Panc1 (cell line): ENCODE results near the gene IFT57. TPM values are rescaled to one million over a fixed set of nuclear protein-coding genes. Genes with fewer than 3 reads are reported as not detected.

Source experiments
- ATAC-seq: fragments of 200-7000 bp; cut with Tn5 transposase; 2 replicates; pipeline ENCODE4 v1.9.1; 2020; ENCODE audit warnings: mild to moderate bottlenecking, moderate library complexity
- BruUV-seq: library from RNA; stranded (reverse); fragments of 400-500 nt; replicated peaks from 2 replicates; lab custom pipeline; 2021; lab: Mats Ljungman, UMichigan
- CTCF ChIA-PET: fragments of 300-600 bp; sonication (Branson Sonifier 250); formaldehyde crosslinking; loops from one replicate; lab custom pipeline; 2022; ENCODE audit warnings: antibody characterized with exemption; lab: Charles Lee
- POLR2A ChIA-PET: fragments of 300-600 bp; sonication (Branson Sonifier 250); formaldehyde crosslinking; loops from one replicate; lab custom pipeline; 2022; ENCODE audit warnings: antibody characterized with exemption; lab: Charles Lee
- DNase-seq: peaks from one replicate; pipeline ENCODE4 v3.0.0-alpha.2; 2010; ENCODE audit warnings: low read depth, low spot score
- H3K27ac ChIP-seq: 2 replicates; pipeline ENCODE4 v1.5.1; 2011; ENCODE audit warnings: mild to moderate bottlenecking, low read length, inconsistent platforms
- H3K27me3 ChIP-seq: fragments of 200-500 bp; sonication (Bioruptor generic); 2 replicates; pipeline ENCODE4 v1.6.0; 2014; ENCODE audit warnings: low read length, inconsistent platforms; ENCODE audit not compliant: control insufficient read depth, insufficient read depth
- H3K36me3 ChIP-seq: fragments of 200-500 bp; sonication (Bioruptor generic); 2 replicates; pipeline ENCODE4 v1.5.1; 2014; ENCODE audit warnings: inconsistent platforms, mild to moderate bottlenecking, low read length, moderate library complexity; ENCODE audit not compliant: control insufficient read depth, insufficient read depth
- H3K4me1 ChIP-seq: 2 replicates; pipeline ENCODE4 v1.5.1; 2011; ENCODE audit warnings: inconsistent platforms, mild to moderate bottlenecking, low read length, moderate library complexity; ENCODE audit not compliant: control insufficient read depth, insufficient read depth
- H3K4me3 ChIP-seq, 2 experiments: 2 replicates each; pipeline ENCODE4 v1.5.1; 2011 to 2012; ENCODE audit warnings: low read depth in 2 of 2, low read length in 2 of 2, mild to moderate bottlenecking in 2 of 2, inconsistent platforms in 1 of 2, moderate library complexity in 1 of 2
- H3K9me3 ChIP-seq: fragments of 200-500 bp; sonication (Bioruptor generic); 2 replicates; pipeline ENCODE4 v1.5.1; 2014; ENCODE audit warnings: low read depth, mild to moderate bottlenecking, inconsistent platforms, low read length, moderate library complexity; ENCODE audit not compliant: control insufficient read depth, insufficient read depth
- CTCF ChIP-seq: fragments of 450-650 bp; IDR thresholded peaks from 2 replicates; pipeline ENCODE4 v1.5.1; 2017; ENCODE audit warnings: mild to moderate bottlenecking
- POLR2AphosphoS5 ChIP-seq: IDR thresholded peaks from 2 replicates; pipeline ENCODE4 v1.6.1; 2012; ENCODE audit warnings: mild to moderate bottlenecking, low read depth, low read length, moderate library complexity
- REST ChIP-seq, 2 experiments: IDR thresholded peaks; 2 replicates each; pipeline ENCODE4 v1.6.1; 2011 to 2012; ENCODE audit warnings: low read depth in 2 of 2, control low read depth in 1 of 2, low read length in 1 of 2, mild to moderate bottlenecking in 1 of 2, moderate library complexity in 1 of 2; ENCODE audit not compliant: insufficient read depth in 1 of 2
- SIN3A ChIP-seq: IDR thresholded peaks from 2 replicates; pipeline ENCODE4 v1.6.1; 2012; ENCODE audit warnings: low read depth, mild to moderate bottlenecking, low read length, moderate library complexity, borderline replicate concordance; ENCODE audit not compliant: insufficient read depth
- TCF7L2 ChIP-seq: IDR thresholded peaks from 2 replicates; pipeline ENCODE4 v1.6.1; 2011; ENCODE audit warnings: mild to moderate bottlenecking, low read depth, low read length, inconsistent platforms
- in situ Hi-C: cut with HindIII; loops from 2 replicates; pipeline ENCODE4 v1.10.0; 2016; ENCODE audit warnings: low sequenced_read_pairs, low pct_unique_long_range_greater_than_20kb
- intact Hi-C: fragments of 100-400 bp; cut with micrococcal nuclease; formaldehyde crosslinking; loops from one replicate; pipeline ENCODE4 v1.10.0; 2022; ENCODE audit not compliant: unreplicated experiment
- total RNA-seq: library from RNA; stranded (reverse); gene quantifications from one replicate; pipeline ENCODE4 v1.2.1, GENCODE V29; 2021; ENCODE audit not compliant: unreplicated experiment

The IFT57 gene
- total RNA-seq, 1 experiment from 2014 or later, result 45.7 TPM

DNA sequence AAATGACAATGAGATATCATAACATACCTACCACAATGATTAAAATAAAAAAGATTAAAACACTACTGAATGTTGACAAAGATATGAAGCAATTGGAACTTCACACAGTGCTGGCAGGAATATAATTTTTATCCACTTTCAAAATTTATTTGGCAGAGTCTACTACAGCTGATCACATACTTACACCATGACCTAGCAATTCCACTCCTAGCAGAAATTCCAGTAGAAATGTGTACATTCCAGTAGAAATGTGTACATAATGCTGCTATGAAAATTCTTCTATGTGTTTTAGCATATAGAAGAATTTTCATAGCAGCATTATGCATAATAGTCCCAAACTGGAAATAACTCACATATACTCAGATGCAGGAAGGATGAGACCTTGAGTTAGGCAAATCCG lies 43.5 kb downstream of the IFT57 start:
- Histone ChIP-seq H3K27me3 (no peaks in the 10 kb centered on the region), H3K27ac (no peak overlapping the region), H3K36me3 (no peaks in the 10 kb centered on the region), H3K4me3 (no peak overlapping the region), H3K9me3 (no peaks in the 10 kb centered on the region), H3K4me1 (no peaks in the 10 kb centered on the region)
- CTCF ChIA-PET, result no interaction called here
- ATAC-seq (no peak), DNase-seq (no peak)
- in situ Hi-C loops (no loop called here), intact Hi-C loops (no loop called here)
- POLR2A ChIA-PET, result no interaction called here
- no TSS peak for BruUV-seq
- no peak for TF ChIP-seq TCF7L2
- no peak for TF ChIP-seq REST (IDR thresholded peaks at IDR 0.05; ENCODE audit: insufficient read depth in 1 of 2, low read depth in 2 of 2, low read length in 1 of 2)
- no peak for TF ChIP-seq POLR2AphosphoS5
- no peak for TF ChIP-seq CTCF
- TF ChIP-seq SIN3A, result no peak

- Histone ChIP-seq H3K9me3 (no peaks in the 10 kb centered on the region), H3K4me1 (no peaks in the 10 kb centered on the region), H3K4me3 (no peak overlapping the region), H3K27me3 (no peaks in the 10 kb centered on the region), H3K27ac (no peak overlapping the region), H3K36me3 (no peaks in the 10 kb centered on the region)
- ATAC-seq (no peak), DNase-seq (no peak)
- no TSS peak for BruUV-seq
- in situ Hi-C loops, result no loop called here
- intact Hi-C loops, result no loop called here
- CTCF ChIA-PET, result no interaction called here
- POLR2A ChIA-PET, result no interaction called here
- no peak for TF ChIP-seq TCF7L2
- TF ChIP-seq CTCF, result no peak
- no peak for TF ChIP-seq SIN3A
- no peak for TF ChIP-seq REST (IDR thresholded peaks at IDR 0.05; ENCODE audit: insufficient read depth in 1 of 2, low read depth in 2 of 2, low read length in 1 of 2)
- TF ChIP-seq POLR2AphosphoS5, result no peak
These were observed 44.7 kb downstream of the IFT57 start for GRCh38 chr3:108177536-108177935.
